SK-N-SH (cell line): ENCODE measurements around the gene MYL12B.

Experiments used
- CHD2 ChIP-seq: fragments of 150-350 bp; IDR thresholded peaks from 2 replicates; pipeline ENCODE4 v1.6.1; 2018; ENCODE audit warnings: low read length; ENCODE audit not compliant: partially characterized antibody
- GATA2 ChIP-seq: sonication (generic); formaldehyde crosslinking; IDR thresholded peaks from 2 replicates; pipeline ENCODE4 v1.5.0; 2020; ENCODE audit warnings: mild to moderate bottlenecking, missing genetic modification reagents
- MXI1 ChIP-seq: IDR thresholded peaks from 2 replicates; pipeline ENCODE4 v1.6.1; 2012; ENCODE audit warnings: mild to moderate bottlenecking, low read depth, low read length, improper control_type of control experiment
- RFX5 ChIP-seq: IDR thresholded peaks from 2 replicates; pipeline ENCODE4 v1.6.1; 2012; ENCODE audit warnings: mild to moderate bottlenecking, improper control_type of control experiment, low read length
- RXRA ChIP-seq: IDR thresholded peaks from 2 replicates; pipeline ENCODE4 v1.4.0; 2012; ENCODE audit warnings: low read depth, mild to moderate bottlenecking, borderline replicate concordance
- SMC3 ChIP-seq: IDR thresholded peaks from 2 replicates; pipeline ENCODE4 v1.6.1; 2012; ENCODE audit warnings: low read depth, low read length, improper control_type of control experiment
- TAF1 ChIP-seq: IDR thresholded peaks from 2 replicates; pipeline ENCODE4 v1.6.1; 2012; ENCODE audit warnings: low read depth, mild to moderate bottlenecking, low read length, moderate library complexity, borderline replicate concordance
- YY1 ChIP-seq: IDR thresholded peaks from 2 replicates; pipeline ENCODE4 v1.4.0; 2012; ENCODE audit warnings: low read depth, mild to moderate bottlenecking
- TF ChIP-seq, protein P1 (sequence below): fragments of 150-350 bp; IDR thresholded peaks from 2 replicates; pipeline ENCODE4 v1.6.1; 2016; ENCODE audit warnings: mild to moderate bottlenecking, low read depth, low read length
- TF ChIP-seq, protein P2 (sequence below): fragments of 200-600 bp; sonication (generic); IDR thresholded peaks from 2 replicates; pipeline ENCODE4 v1.6.1; 2017; ENCODE audit warnings: antibody characterized with exemption, mild to moderate bottlenecking, moderate library complexity

DNA sequence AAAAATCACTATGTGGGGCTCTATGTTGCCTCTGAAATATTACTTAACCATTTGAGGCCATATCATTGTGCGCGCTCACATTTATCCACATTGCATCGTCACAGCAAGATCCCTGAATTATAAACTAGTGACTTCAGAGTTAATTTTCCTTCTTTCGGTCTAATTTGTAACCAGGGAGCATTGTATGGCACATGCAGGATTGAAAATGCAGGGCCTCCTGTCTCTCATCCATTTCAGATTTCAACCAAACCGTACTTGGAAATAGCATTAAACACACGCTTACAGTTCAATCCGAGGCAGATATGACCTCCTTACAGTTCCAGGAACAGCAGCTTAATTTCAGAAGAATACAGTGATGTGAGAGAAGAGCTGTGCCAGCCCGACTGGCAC lies 42.7 kb upstream of the MYL12B start:
- TF ChIP-seq, protein P1, sequence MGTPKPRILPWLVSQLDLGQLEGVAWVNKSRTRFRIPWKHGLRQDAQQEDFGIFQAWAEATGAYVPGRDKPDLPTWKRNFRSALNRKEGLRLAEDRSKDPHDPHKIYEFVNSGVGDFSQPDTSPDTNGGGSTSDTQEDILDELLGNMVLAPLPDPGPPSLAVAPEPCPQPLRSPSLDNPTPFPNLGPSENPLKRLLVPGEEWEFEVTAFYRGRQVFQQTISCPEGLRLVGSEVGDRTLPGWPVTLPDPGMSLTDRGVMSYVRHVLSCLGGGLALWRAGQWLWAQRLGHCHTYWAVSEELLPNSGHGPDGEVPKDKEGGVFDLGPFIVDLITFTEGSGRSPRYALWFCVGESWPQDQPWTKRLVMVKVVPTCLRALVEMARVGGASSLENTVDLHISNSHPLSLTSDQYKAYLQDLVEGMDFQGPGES, result no peak
- TF ChIP-seq RXRA (no peak), TAF1 (no peak), SMC3 (no peak), CHD2 (no peak), GATA2 (CRISPR knock-in tag) (no peak), RFX5 (no peak), MXI1 (no peak), YY1 (no peak)
- TF ChIP-seq, protein P2, sequence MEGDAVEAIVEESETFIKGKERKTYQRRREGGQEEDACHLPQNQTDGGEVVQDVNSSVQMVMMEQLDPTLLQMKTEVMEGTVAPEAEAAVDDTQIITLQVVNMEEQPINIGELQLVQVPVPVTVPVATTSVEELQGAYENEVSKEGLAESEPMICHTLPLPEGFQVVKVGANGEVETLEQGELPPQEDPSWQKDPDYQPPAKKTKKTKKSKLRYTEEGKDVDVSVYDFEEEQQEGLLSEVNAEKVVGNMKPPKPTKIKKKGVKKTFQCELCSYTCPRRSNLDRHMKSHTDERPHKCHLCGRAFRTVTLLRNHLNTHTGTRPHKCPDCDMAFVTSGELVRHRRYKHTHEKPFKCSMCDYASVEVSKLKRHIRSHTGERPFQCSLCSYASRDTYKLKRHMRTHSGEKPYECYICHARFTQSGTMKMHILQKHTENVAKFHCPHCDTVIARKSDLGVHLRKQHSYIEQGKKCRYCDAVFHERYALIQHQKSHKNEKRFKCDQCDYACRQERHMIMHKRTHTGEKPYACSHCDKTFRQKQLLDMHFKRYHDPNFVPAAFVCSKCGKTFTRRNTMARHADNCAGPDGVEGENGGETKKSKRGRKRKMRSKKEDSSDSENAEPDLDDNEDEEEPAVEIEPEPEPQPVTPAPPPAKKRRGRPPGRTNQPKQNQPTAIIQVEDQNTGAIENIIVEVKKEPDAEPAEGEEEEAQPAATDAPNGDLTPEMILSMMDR, result no peak
